Endothelial cell of umbilical vein (primary cell): ENCODE measurements around the gene ADD2. TPM values are rescaled to one million over a fixed set of nuclear protein-coding genes. Genes with fewer than 3 reads are reported as not detected.

ENCODE experiments used
- BruUV-seq: library from RNA; stranded (reverse); fragments of 400-500 nt; replicated peaks from 2 replicates; lab custom pipeline; 2021; lab: Mats Ljungman, UMichigan
- CTCF ChIA-PET: fragments of 300-600, 350-600 bp; sonication (Branson Sonifier 250); formaldehyde crosslinking; loops from one replicate; lab custom pipeline; 2021; ENCODE audit warnings: antibody characterized with exemption, inconsistent platforms; lab: Charles Lee
- POLR2A ChIA-PET: fragments of 300-600, 350-600 bp; sonication (Branson Sonifier 250); formaldehyde crosslinking; loops from one replicate; lab custom pipeline; 2021; ENCODE audit warnings: antibody characterized with exemption, inconsistent platforms; lab: Charles Lee
- DNase-seq: peaks from one replicate; pipeline ENCODE4 v3.0.0-alpha.2; 2011; ENCODE audit warnings: low read depth, low spot score
- FAIRE-seq: peaks from 2 replicates; lab custom pipeline; 2011; peaks lifted over from hg19 to GRCh38; lab: Jason Lieb, UNC
- H2AFZ ChIP-seq: 2 replicates; pipeline ENCODE4 v1.6.0; 2012; ENCODE audit warnings: low read depth, low read length, control low read depth, inconsistent platforms
- H3K27ac ChIP-seq: 2 replicates; pipeline ENCODE4 v1.5.1; 2011; ENCODE audit warnings: low read depth, mild to moderate bottlenecking, control low read depth, low read length, moderate library complexity; ENCODE audit not compliant: insufficient read depth
- H3K27me3 ChIP-seq, 2 experiments: 2 replicates each; pipeline versions ENCODE4 v1.6.0 to v1.6.1; 2011; ENCODE audit warnings: low read length in 2 of 2, mixed read lengths in 1 of 2; ENCODE audit not compliant: control insufficient read depth in 2 of 2, insufficient read depth in 2 of 2
- H3K36me3 ChIP-seq, 2 experiments: 2 replicates in 1 of 2; 3 replicates in 1 of 2; pipeline ENCODE4 v1.5.1; 2011; ENCODE audit warnings: low read length in 2 of 2, mild to moderate bottlenecking in 1 of 2, moderate library complexity in 1 of 2; ENCODE audit not compliant: control insufficient read depth in 2 of 2, insufficient read depth in 2 of 2; ENCODE audit errors: extremely low read depth in 1 of 2
- H3K4me1 ChIP-seq: 3 replicates; pipeline ENCODE4 v1.5.1; 2011; ENCODE audit warnings: mild to moderate bottlenecking, low read length; ENCODE audit not compliant: control insufficient read depth, insufficient read depth; ENCODE audit errors: extremely low read depth
- H3K4me2 ChIP-seq: 2 replicates; pipeline ENCODE4 v1.6.1; 2011; ENCODE audit warnings: low read length, control low read depth, mixed read lengths; ENCODE audit not compliant: insufficient read depth
- H3K4me3 ChIP-seq, 3 experiments: fragments of 200-600 bp in 1 of 3; sonication (generic), shearing (Covaris generic) in 1 of 3; replicated peaks in 1 of 3; 2 replicates each; pipeline ENCODE4 v1.5.1; 2011 to 2016; ENCODE audit warnings: control low read depth in 3 of 3, low read length in 3 of 3, mild to moderate bottlenecking in 2 of 3, inconsistent platforms in 1 of 3, low read depth in 1 of 3, moderate library complexity in 1 of 3; ENCODE audit not compliant: insufficient read depth in 1 of 3
- H3K79me2 ChIP-seq: 2 replicates; pipeline ENCODE4 v1.6.0; 2012; ENCODE audit warnings: low read length, inconsistent platforms; ENCODE audit not compliant: control insufficient read depth, insufficient read depth
- H3K9ac ChIP-seq: replicated peaks from 2 replicates; pipeline ENCODE3; 2011; ENCODE audit warnings: low read length, control low read depth; ENCODE audit not compliant: insufficient read depth; ENCODE audit errors: extremely low read depth
- H3K9me1 ChIP-seq: replicated peaks from 3 replicates; pipeline ENCODE4 v1.6.0; 2011; ENCODE audit warnings: mild to moderate bottlenecking, low read length; ENCODE audit not compliant: control insufficient read depth, insufficient read depth; ENCODE audit errors: extremely low read depth
- H3K9me3 ChIP-seq: replicated peaks from 2 replicates; pipeline ENCODE4 v1.5.1; 2012; ENCODE audit warnings: low read length, inconsistent platforms; ENCODE audit not compliant: control insufficient read depth, insufficient read depth
- H4K20me1 ChIP-seq: replicated peaks from 2 replicates; pipeline ENCODE3; 2011; ENCODE audit warnings: mild to moderate bottlenecking, low read length; ENCODE audit not compliant: control insufficient read depth, insufficient read depth; ENCODE audit errors: extremely low read depth
- EZH2 ChIP-seq: IDR thresholded peaks from 2 replicates; pipeline ENCODE4 v1.6.1; 2012; ENCODE audit warnings: borderline replicate concordance, low read depth, mild to moderate bottlenecking, moderate library complexity, low read length, inconsistent platforms; ENCODE audit not compliant: severe bottlenecking
- FOS ChIP-seq: IDR thresholded peaks from 2 replicates; pipeline ENCODE4 v1.6.1; 2011; ENCODE audit warnings: mild to moderate bottlenecking, low read length, moderate library complexity, borderline replicate concordance; ENCODE audit not compliant: insufficient read depth
- GATA2 ChIP-seq: IDR thresholded peaks from 2 replicates; pipeline ENCODE4 v1.7.0; 2011; ENCODE audit warnings: low read depth, mild to moderate bottlenecking, moderate library complexity, mixed read lengths, low read length; ENCODE audit not compliant: insufficient read length, insufficient read depth
- JUN ChIP-seq: IDR thresholded peaks from 2 replicates; pipeline ENCODE4 v1.6.1; 2011; ENCODE audit warnings: borderline replicate concordance, low read depth; ENCODE audit not compliant: insufficient read length, insufficient read depth
- MAX ChIP-seq: IDR thresholded peaks from 2 replicates; pipeline ENCODE4 v1.6.1; 2011; ENCODE audit not compliant: insufficient read depth, insufficient read length
- MYC ChIP-seq: IDR thresholded peaks from one replicate; pipeline ENCODE4 v1.6.1; 2011; ENCODE audit warnings: mild to moderate bottlenecking, low read depth, low read length
- POLR2A ChIP-seq: IDR thresholded peaks from 2 replicates; pipeline ENCODE4 v1.6.1; 2012; ENCODE audit warnings: low read depth, mild to moderate bottlenecking, control low read depth, low read length
- POLR2AphosphoS5 ChIP-seq: IDR thresholded peaks from 2 replicates; pipeline ENCODE4 v1.6.1; 2012; ENCODE audit warnings: low read depth, mild to moderate bottlenecking, control low read depth, low read length, moderate library complexity; ENCODE audit not compliant: insufficient read depth
- dilution Hi-C: fragments of 300-500 bp; cut with MboI; formaldehyde crosslinking; loops from one replicate; pipeline ENCODE4 v1.15.0; 2019; ENCODE audit warnings: low sequenced_read_pairs; ENCODE audit not compliant: extremely low pct_ligation_motif_present
- intact Hi-C: fragments of 100-400 bp; cut with micrococcal nuclease; formaldehyde crosslinking; loops from one replicate; pipeline ENCODE4 v1.10.0; 2022
- polyA plus RNA-seq, 4 experiments: library from polyadenylated mRNA; depleted of rRNA in 3 of 4; stranded (reverse) in 3 of 4; unstranded in 1 of 4; fragments of >200 nt; gene quantifications; 2 replicates each; pipeline versions ENCODE4 v1.2.1 to v1.2.3, GENCODE V29; 2011 to 2012; ENCODE audit warnings: missing spikeins in 1 of 4
- total RNA-seq: library from RNA; stranded (reverse); gene quantifications from 2 replicates; pipeline ENCODE4 v1.2.3, GENCODE V29; 2021
- TF ChIP-seq, protein P1 (sequence below), 2 donors: IDR thresholded peaks; 1 replicate in 1 of 2; 2 replicates in 1 of 2; pipeline ENCODE4 v1.5.1; 2011; ENCODE audit warnings: low read length in 2 of 2, mild to moderate bottlenecking in 2 of 2, moderate library complexity in 2 of 2, control low read depth in 1 of 2, inconsistent platforms in 1 of 2, low read depth in 1 of 2; ENCODE audit not compliant: insufficient read depth in 1 of 2; ENCODE audit errors: extremely low read depth in 1 of 2

The ADD2 gene
- total and polyA plus RNA-seq, 2 donors (not counting 3 experiments of a cell fraction or from before 2014, with no cell fraction given), result 0.17 TPM; not detected in 1

- Histone ChIP-seq H3K36me3 (no peaks in the 10 kb centered on the region), H3K4me1 (no peaks in the 10 kb centered on the region), H4K20me1 (no peaks in the 10 kb centered on the region), H3K9me1 (no peaks in the 10 kb centered on the region), H3K4me3 (no peak overlapping the region), H3K27me3 (peaks cover 6 to 11% of the 10 kb centered on the region in 2 experiments), H3K27ac (no peak overlapping the region), H3K9ac (no peak overlapping the region), H3K79me2 (no peaks in the 10 kb centered on the region), H3K9me3 (no peaks in the 10 kb centered on the region), H2AFZ (no peak overlapping the region), H3K4me2 (no peak overlapping the region)
- intact Hi-C loops, result no loop called here
- dilution Hi-C loops, result no loop called here
- ChIA-PET CTCF (no interaction called here), POLR2A (no interaction called here)
- FAIRE-seq (no peak), DNase-seq (no peak)
- no TSS peak for BruUV-seq
- TF ChIP-seq JUN (no peak), MYC (no peak), GATA2 (no peak), MAX (no peak), EZH2 (no peak)
- TF ChIP-seq, protein P1, sequence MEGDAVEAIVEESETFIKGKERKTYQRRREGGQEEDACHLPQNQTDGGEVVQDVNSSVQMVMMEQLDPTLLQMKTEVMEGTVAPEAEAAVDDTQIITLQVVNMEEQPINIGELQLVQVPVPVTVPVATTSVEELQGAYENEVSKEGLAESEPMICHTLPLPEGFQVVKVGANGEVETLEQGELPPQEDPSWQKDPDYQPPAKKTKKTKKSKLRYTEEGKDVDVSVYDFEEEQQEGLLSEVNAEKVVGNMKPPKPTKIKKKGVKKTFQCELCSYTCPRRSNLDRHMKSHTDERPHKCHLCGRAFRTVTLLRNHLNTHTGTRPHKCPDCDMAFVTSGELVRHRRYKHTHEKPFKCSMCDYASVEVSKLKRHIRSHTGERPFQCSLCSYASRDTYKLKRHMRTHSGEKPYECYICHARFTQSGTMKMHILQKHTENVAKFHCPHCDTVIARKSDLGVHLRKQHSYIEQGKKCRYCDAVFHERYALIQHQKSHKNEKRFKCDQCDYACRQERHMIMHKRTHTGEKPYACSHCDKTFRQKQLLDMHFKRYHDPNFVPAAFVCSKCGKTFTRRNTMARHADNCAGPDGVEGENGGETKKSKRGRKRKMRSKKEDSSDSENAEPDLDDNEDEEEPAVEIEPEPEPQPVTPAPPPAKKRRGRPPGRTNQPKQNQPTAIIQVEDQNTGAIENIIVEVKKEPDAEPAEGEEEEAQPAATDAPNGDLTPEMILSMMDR (IDR thresholded peaks at IDR 0.05; ENCODE audit: extremely low read depth in 1 of 2, insufficient read depth in 1 of 2, low read depth in 1 of 2, low read length in 2 of 2), result no peak
These were observed 38.6 kb upstream of the ADD2 start for GRCh38 chr2:70806620-70807019.

GRCh38 chr2:70806013-70806412 is 38.0 kb upstream of the ADD2 start:
- Histone ChIP-seq H3K27me3 (peaks cover 6 to 15% of the 10 kb centered on the region in 2 experiments), H3K4me1 (no peaks in the 10 kb centered on the region), H3K4me2 (no peak overlapping the region), H3K9ac (no peak overlapping the region), H3K9me3 (no peaks in the 10 kb centered on the region), H2AFZ (no peak overlapping the region), H3K9me1 (no peaks in the 10 kb centered on the region), H3K79me2 (no peaks in the 10 kb centered on the region), H3K4me3 (no peak overlapping the region), H3K36me3 (no peaks in the 10 kb centered on the region), H4K20me1 (no peaks in the 10 kb centered on the region), H3K27ac (no peak overlapping the region)
- DNase-seq, result no peak
- intact Hi-C loops, result no loop called here
- TF ChIP-seq GATA2 (no peak), FOS (no peak), EZH2 (no peak), JUN (no peak), MAX (no peak), POLR2AphosphoS5 (no peak), POLR2A (no peak), MYC (no peak)
- CTCF ChIA-PET, result no interaction called here
- FAIRE-seq, result no peak
- dilution Hi-C loops, result no loop called here
- POLR2A ChIA-PET, result no interaction called here
- no TSS peak for BruUV-seq
